Neural progenitor cell (in vitro differentiated cells): ENCODE measurements around the gene TUSC7.

Experiments used
- EZH2phosphoT487 ChIP-seq: fragments of 200-600 bp; sonication (generic); IDR thresholded peaks from 2 replicates; pipeline ENCODE4 v1.6.1; 2017; ENCODE audit warnings: antibody characterized with exemption
- TF ChIP-seq, protein P1 (sequence below): fragments of 200-600 bp; sonication (generic); IDR thresholded peaks from 2 replicates; pipeline ENCODE4 v1.5.1; 2017; ENCODE audit warnings: antibody characterized with exemption, mild to moderate bottlenecking

DNA sequence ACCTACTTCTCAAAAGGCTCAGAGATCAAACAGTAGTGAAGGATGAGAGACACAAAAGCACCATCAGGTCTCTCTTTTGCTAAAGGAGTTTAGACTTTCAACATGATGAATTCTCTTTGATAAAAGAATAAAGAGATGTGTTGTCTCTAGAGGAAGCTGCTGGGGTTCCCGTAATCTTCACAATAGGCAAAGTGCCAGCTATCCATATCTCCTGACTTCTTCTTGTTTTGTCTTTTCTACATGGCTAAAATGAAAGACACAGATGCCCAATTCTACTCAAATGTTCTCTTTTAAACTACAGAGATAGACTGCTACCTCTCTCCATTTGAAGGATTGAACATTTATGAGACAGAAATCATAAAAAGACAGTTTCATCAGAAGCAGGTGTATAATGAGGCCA lies 38.4 kb upstream of the TUSC7 start:
- TF ChIP-seq, protein P1, sequence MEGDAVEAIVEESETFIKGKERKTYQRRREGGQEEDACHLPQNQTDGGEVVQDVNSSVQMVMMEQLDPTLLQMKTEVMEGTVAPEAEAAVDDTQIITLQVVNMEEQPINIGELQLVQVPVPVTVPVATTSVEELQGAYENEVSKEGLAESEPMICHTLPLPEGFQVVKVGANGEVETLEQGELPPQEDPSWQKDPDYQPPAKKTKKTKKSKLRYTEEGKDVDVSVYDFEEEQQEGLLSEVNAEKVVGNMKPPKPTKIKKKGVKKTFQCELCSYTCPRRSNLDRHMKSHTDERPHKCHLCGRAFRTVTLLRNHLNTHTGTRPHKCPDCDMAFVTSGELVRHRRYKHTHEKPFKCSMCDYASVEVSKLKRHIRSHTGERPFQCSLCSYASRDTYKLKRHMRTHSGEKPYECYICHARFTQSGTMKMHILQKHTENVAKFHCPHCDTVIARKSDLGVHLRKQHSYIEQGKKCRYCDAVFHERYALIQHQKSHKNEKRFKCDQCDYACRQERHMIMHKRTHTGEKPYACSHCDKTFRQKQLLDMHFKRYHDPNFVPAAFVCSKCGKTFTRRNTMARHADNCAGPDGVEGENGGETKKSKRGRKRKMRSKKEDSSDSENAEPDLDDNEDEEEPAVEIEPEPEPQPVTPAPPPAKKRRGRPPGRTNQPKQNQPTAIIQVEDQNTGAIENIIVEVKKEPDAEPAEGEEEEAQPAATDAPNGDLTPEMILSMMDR, result no peak
- no peak for TF ChIP-seq EZH2phosphoT487
